ENCODE results near the gene PCNA.
"Not testable (repeated sequence)": the region's sequence is repeated elsewhere in the genome, so short reads cannot be mapped to it uniquely, and the experiment has no call there.

Gene PCNA

DNA sequence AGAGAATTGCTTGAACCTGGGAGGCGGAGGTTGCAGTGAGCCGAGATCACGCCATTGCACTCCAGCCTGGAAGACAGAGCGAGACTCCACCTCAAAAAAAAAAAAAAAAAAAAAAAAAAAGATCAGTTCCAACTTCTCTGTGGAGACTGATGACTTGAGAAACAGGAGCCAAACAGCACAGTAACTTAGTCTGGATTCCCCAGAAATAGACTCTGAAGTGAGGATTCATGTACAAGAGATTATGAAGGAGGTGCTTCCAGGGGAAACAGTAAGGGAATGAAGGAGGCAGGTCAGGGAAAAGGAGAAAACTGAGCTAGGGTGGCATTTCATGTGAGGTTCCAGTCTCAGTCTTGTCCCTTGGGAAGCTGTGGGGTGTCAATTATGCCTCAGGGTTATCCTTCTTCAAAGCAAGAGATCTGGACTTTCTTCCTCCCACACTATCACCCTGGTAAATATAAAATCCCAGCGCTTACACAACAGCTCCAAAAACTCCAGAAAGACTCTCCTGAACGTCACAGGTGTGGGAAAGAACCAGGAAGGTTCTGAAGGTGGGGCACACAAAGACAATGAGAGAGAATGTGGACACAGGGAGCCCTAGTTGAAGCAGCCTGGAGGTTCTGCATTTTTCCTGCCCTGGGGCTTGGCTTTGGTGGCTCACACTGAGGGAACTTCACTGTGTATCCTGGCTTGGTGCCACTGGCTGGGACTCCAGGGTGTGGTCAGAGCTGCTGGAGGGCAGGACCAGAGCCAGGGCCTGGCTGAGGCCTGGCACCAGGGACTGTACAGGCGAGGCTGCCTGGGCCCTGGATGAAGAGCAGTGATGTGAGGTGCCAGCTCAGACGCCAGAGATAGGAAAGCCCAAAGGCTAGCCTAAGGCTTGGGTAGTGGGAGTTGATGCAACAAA is 46.8 kb downstream of the PCNA start:
- DNase-seq (ENCODE audit: low spot score), result no peak
- in situ Hi-C loops (cut with MboI; ENCODE audit: low pct_unique_long_range_greater_than_20kb, low sequenced_read_pairs, unreplicated experiment), result no loop called here
- TF ChIP-seq, protein P1, sequence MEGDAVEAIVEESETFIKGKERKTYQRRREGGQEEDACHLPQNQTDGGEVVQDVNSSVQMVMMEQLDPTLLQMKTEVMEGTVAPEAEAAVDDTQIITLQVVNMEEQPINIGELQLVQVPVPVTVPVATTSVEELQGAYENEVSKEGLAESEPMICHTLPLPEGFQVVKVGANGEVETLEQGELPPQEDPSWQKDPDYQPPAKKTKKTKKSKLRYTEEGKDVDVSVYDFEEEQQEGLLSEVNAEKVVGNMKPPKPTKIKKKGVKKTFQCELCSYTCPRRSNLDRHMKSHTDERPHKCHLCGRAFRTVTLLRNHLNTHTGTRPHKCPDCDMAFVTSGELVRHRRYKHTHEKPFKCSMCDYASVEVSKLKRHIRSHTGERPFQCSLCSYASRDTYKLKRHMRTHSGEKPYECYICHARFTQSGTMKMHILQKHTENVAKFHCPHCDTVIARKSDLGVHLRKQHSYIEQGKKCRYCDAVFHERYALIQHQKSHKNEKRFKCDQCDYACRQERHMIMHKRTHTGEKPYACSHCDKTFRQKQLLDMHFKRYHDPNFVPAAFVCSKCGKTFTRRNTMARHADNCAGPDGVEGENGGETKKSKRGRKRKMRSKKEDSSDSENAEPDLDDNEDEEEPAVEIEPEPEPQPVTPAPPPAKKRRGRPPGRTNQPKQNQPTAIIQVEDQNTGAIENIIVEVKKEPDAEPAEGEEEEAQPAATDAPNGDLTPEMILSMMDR (IDR thresholded peaks at IDR 0.05; ENCODE audit: extremely low read depth, insufficient read depth, missing control alignments), result no peak

GRCh38 chr20:5071942-5072341 is 47.8 kb downstream of the PCNA start:
- DNase-seq (ENCODE audit: low spot score); in situ Hi-C loops (cut with MboI; ENCODE audit: low pct_unique_long_range_greater_than_20kb, low sequenced_read_pairs, unreplicated experiment): not testable (repeated sequence)

- in situ Hi-C loops (cut with MboI; ENCODE audit: low pct_unique_long_range_greater_than_20kb, low sequenced_read_pairs, unreplicated experiment), result no loop called here
- no peak for DNase-seq (ENCODE audit: low spot score)
- TF ChIP-seq, protein P1 (IDR thresholded peaks at IDR 0.05; ENCODE audit: extremely low read depth, insufficient read depth, missing control alignments), result no peak
Measured at GRCh38 chr20:5070570-5070969, 49.2 kb downstream of the PCNA start.

DNA sequence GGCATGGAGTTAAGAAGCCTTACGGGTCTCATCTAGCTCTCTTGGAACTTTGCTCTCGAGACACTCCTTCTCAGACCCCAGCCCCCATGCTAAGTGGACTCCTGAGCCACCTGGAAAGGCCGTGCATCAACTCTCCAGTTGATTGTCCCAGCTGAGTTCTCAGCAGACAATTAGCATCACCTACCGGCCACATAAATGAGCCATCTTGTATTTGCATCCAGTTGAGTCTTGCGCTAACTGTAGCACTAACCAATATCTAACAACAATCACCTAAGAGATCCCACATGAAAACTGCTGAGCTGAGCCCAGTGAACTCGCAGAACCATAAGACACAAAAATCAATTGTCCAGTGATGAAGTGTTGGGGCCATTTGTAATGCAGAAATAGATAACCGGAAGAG is 49.7 kb downstream of the PCNA start:
- in situ Hi-C loops (cut with MboI; ENCODE audit: low pct_unique_long_range_greater_than_20kb, low sequenced_read_pairs, unreplicated experiment), result no loop called here
- TF ChIP-seq, protein P1 (IDR thresholded peaks at IDR 0.05; ENCODE audit: extremely low read depth, insufficient read depth, missing control alignments), result no peak
- no peak for DNase-seq (ENCODE audit: low spot score)

- TF ChIP-seq, protein P1 (IDR thresholded peaks at IDR 0.05; ENCODE audit: extremely low read depth, insufficient read depth, missing control alignments), result no peak
Measured at GRCh38 chr20:5069141-5069806, 50.5 kb downstream of the PCNA start.

GRCh38 chr20:5067877-5068645 is 51.7 kb downstream of the PCNA start:
- in situ Hi-C loops (cut with MboI; ENCODE audit: low pct_unique_long_range_greater_than_20kb, low sequenced_read_pairs, unreplicated experiment), result no loop called here
- no peak for DNase-seq (ENCODE audit: low spot score)
- TF ChIP-seq, protein P1 (IDR thresholded peaks at IDR 0.05; ENCODE audit: extremely low read depth, insufficient read depth, missing control alignments), result no peak

More at GRCh38 chr20:5069141-5069806, 50.5 kb downstream of the PCNA start:
- in situ Hi-C loops (cut with MboI; ENCODE audit: low pct_unique_long_range_greater_than_20kb, low sequenced_read_pairs, unreplicated experiment), result no loop called here
- DNase-seq (ENCODE audit: low spot score), result no peak

Measured in GM13977 (cell line).